Erythroblast (primary cell): ENCODE results near the gene WHRN.

ENCODE experiments used
- GATA1 ChIP-seq: IDR thresholded peaks from 2 replicates; pipeline ENCODE4 v1.6.1; 2011; ENCODE audit warnings: low read depth, mild to moderate bottlenecking, control low read depth, low read length, moderate library complexity
- POLR2A ChIP-seq: IDR thresholded peaks from 2 replicates; pipeline ENCODE4 v1.6.1; 2011; ENCODE audit warnings: mild to moderate bottlenecking, low read length

DNA sequence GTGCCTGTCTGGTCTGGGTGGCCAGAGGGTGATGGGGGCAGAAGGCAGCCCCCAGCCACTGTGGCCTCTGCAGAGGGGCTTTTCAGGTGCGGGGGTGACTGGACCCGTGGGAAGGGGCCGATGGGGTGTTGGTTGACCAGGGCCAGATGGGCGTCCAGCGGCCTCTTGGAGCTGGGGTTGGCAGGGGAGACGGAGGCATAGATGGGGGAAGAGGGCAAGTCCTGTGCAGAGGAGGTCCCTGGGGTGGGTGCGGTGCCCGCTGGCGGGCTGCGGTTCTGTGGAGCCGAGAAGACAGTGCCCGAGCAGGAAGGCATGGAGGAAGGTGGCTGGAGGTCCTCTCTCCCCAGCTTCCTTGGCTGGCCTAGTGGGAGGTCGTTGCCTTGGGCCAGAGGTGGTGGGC, 98.8 kb downstream of the WHRN start:
- TF ChIP-seq POLR2A (no peak), GATA1 (no peak)
